Measurements from ENCODE around the gene MARCHF9.

The MARCHF9 gene

GRCh38 chr12:57806677-57807076, 51.8 kb downstream of the MARCHF9 start:
- H3K79me2 ChIP-seq (ENCODE audit: insufficient read depth, low read depth): no peaks in the 10 kb centered on the region
- H3K27me3 ChIP-seq (ENCODE audit: insufficient read depth, low read depth): no peaks in the 10 kb centered on the region
- no peak overlapping the region for H2AFZ ChIP-seq (ENCODE audit: low read depth)
- no peak overlapping the region for H3K4me3 ChIP-seq (IDR thresholded peaks at IDR 0.05; ENCODE audit: insufficient read depth, low read depth, low read length)
- H3K27ac ChIP-seq: no peak overlapping the region
- H3K9ac ChIP-seq: no peak overlapping the region
- no peaks in the 10 kb centered on the region for H3K36me3 ChIP-seq (ENCODE audit: insufficient read depth)
- H3K4me2 ChIP-seq: no peak overlapping the region
- H3K4me1 ChIP-seq (ENCODE audit: low read depth, poor library complexity, severe bottlenecking): peaks cover 6% of the 10 kb centered on the region
- no peaks in the 10 kb centered on the region for H4K20me1 ChIP-seq (ENCODE audit: insufficient read depth)
- TF ChIP-seq CTCF (conservative IDR thresholded peaks at IDR 0.05; ENCODE audit: low read depth, low read length): no peak

DNA sequence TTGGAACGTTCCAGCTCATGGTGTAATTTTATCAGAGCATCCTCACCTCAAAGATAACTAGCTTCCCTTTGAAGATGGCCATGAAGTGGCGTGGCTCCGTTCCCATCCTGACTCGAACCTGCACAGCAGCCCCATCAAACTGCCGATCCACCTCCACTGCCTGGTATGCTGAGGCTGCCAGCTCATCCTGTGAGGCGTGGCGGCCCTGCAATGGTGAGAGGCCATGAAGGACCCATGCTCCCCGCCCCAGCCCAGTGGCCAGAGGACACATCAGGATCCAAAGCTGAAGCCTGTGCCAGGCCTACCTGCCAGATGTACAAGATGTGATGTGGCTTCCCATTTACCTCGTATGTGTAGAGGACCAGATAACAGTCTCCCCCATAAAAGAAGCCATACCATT, 52.4 kb downstream of the MARCHF9 start:
- no peak for TF ChIP-seq CTCF (conservative IDR thresholded peaks at IDR 0.05; ENCODE audit: low read depth, low read length)
- H3K79me2 ChIP-seq (ENCODE audit: insufficient read depth, low read depth): no peaks in the 10 kb centered on the region
- no peak overlapping the region for H3K4me2 ChIP-seq
- no peaks in the 10 kb centered on the region for H3K27me3 ChIP-seq (ENCODE audit: insufficient read depth, low read depth)
- no peak overlapping the region for H2AFZ ChIP-seq (ENCODE audit: low read depth)
- H3K4me1 ChIP-seq (ENCODE audit: low read depth, poor library complexity, severe bottlenecking): peaks cover 6% of the 10 kb centered on the region
- H3K4me3 ChIP-seq (IDR thresholded peaks at IDR 0.05; ENCODE audit: insufficient read depth, low read depth, low read length): no peak overlapping the region
- H3K27ac ChIP-seq: no peak overlapping the region
- no peaks in the 10 kb centered on the region for H3K36me3 ChIP-seq (ENCODE audit: insufficient read depth)
- no peak overlapping the region for H3K9ac ChIP-seq
- H4K20me1 ChIP-seq (ENCODE audit: insufficient read depth): no peaks in the 10 kb centered on the region

- Histone ChIP-seq H3K4me1 (ENCODE audit: low read depth, poor library complexity, severe bottlenecking) (peaks cover 6% of the 10 kb centered on the region), H3K36me3 (ENCODE audit: insufficient read depth) (no peaks in the 10 kb centered on the region), H3K4me2 (no peak overlapping the region), H3K79me2 (ENCODE audit: insufficient read depth, low read depth) (no peaks in the 10 kb centered on the region), H4K20me1 (ENCODE audit: insufficient read depth) (no peaks in the 10 kb centered on the region), H2AFZ (ENCODE audit: low read depth) (no peak overlapping the region), H3K27me3 (ENCODE audit: insufficient read depth, low read depth) (no peaks in the 10 kb centered on the region), H3K27ac (no peak overlapping the region), H3K4me3 (IDR thresholded peaks at IDR 0.05; ENCODE audit: insufficient read depth, low read depth, low read length) (no peak overlapping the region), H3K9ac (no peak overlapping the region)
- TF ChIP-seq CTCF (conservative IDR thresholded peaks at IDR 0.05; ENCODE audit: low read depth, low read length): no peak
Observed at GRCh38 chr12:57808351-57808750, 53.4 kb downstream of the MARCHF9 start.

DNA sequence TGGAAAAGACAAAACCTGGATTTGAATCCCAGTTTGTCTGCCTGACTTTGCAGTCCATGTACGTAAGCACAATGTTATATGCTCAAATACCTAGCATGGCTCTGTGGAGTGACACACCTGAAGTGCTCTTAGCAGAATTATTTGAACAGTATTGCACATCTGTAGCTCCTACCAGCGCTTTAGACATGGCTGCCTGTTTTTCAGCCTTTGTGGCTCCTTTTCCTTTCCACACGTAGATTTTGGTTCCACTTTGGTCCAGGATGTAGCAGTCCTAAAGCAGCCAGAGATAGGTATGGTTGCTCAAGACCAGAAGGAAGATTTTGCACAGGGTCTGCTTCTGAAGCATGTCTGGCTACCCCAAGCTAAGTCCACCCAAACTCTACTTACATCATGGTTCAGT, 54.5 kb downstream of the MARCHF9 start:
- Histone ChIP-seq H3K27ac (no peak overlapping the region), H3K4me2 (no peak overlapping the region), H3K4me3 (IDR thresholded peaks at IDR 0.05; ENCODE audit: insufficient read depth, low read depth, low read length) (no peak overlapping the region), H3K36me3 (ENCODE audit: insufficient read depth) (no peaks in the 10 kb centered on the region), H3K9ac (no peak overlapping the region), H2AFZ (ENCODE audit: low read depth) (no peak overlapping the region), H4K20me1 (ENCODE audit: insufficient read depth) (no peaks in the 10 kb centered on the region), H3K4me1 (ENCODE audit: low read depth, poor library complexity, severe bottlenecking) (no peaks in the 10 kb centered on the region), H3K27me3 (ENCODE audit: insufficient read depth, low read depth) (no peaks in the 10 kb centered on the region), H3K79me2 (ENCODE audit: insufficient read depth, low read depth) (no peaks in the 10 kb centered on the region)
- TF ChIP-seq CTCF (conservative IDR thresholded peaks at IDR 0.05; ENCODE audit: low read depth, low read length): no peak

Measured in KMS-11 (cell line).